PC-3 (cell line): ENCODE data around the gene ABCF3. TPM values are rescaled to one million over a fixed set of nuclear protein-coding genes. Genes with fewer than 3 reads are reported as not detected.

Experiments
- ATAC-seq: fragments of 200-7000 bp; cut with Tn5 transposase; 2 replicates; pipeline ENCODE4 v1.9.1; 2020; ENCODE audit warnings: mild to moderate bottlenecking, moderate library complexity
- BruUV-seq: library from RNA; stranded (reverse); fragments of 400-500 nt; replicated peaks from 2 replicates; lab custom pipeline; 2021; lab: Mats Ljungman, UMichigan
- CTCF ChIA-PET: fragments of 300-600 bp; sonication (Branson Sonifier 250); formaldehyde crosslinking; loops from one replicate; lab custom pipeline; 2022; ENCODE audit warnings: antibody characterized with exemption; lab: Charles Lee
- POLR2A ChIA-PET: fragments of 300-600 bp; sonication (Branson Sonifier 250); formaldehyde crosslinking; loops from one replicate; lab custom pipeline; 2022; ENCODE audit warnings: antibody characterized with exemption; ENCODE audit not compliant: unreplicated experiment; lab: Charles Lee
- DNase-seq: peaks from one replicate; pipeline ENCODE4 v3.0.0-alpha.2; 2015
- H2AFZ ChIP-seq: fragments of 300-600 bp; sonication (generic); 2 replicates; pipeline ENCODE4 v1.6.0; 2016; ENCODE audit warnings: antibody characterized with exemption, low read length
- H3F3A ChIP-seq: fragments of 300-600 bp; sonication (generic); one replicate; pipeline ENCODE4 v1.6.0; 2017; ENCODE audit warnings: antibody characterized with exemption, low read length, control low read depth, mild to moderate bottlenecking; ENCODE audit not compliant: unreplicated experiment
- H3K27ac ChIP-seq: fragments of 300-600 bp; sonication (generic); 2 replicates; pipeline ENCODE4 v1.5.1; 2016; ENCODE audit warnings: mild to moderate bottlenecking, low read length
- H3K27me3 ChIP-seq: fragments of 300-600 bp; sonication (generic); 2 replicates; pipeline ENCODE4 v1.6.1; 2016; ENCODE audit warnings: low read length, mixed read lengths
- H3K36me3 ChIP-seq: fragments of 300-600 bp; sonication (generic); 2 replicates; pipeline ENCODE4 v1.6.1; 2016; ENCODE audit warnings: low read depth, mixed run types, low read length, mixed read lengths
- H3K4me1 ChIP-seq: fragments of 300-600 bp; sonication (generic); 2 replicates; pipeline ENCODE4 v1.5.1; 2016; ENCODE audit warnings: low read length; ENCODE audit not compliant: insufficient read depth
- H3K4me2 ChIP-seq: fragments of 300-600 bp; sonication (generic); 2 replicates; pipeline ENCODE4 v1.6.0; 2016; ENCODE audit warnings: low read length
- H3K4me3 ChIP-seq: fragments of 300-600 bp; sonication (generic); 2 replicates; pipeline ENCODE4 v1.5.1; 2016; ENCODE audit warnings: mild to moderate bottlenecking, low read length, mixed read lengths
- H3K79me2 ChIP-seq: fragments of 300-600 bp; sonication (generic); 2 replicates; pipeline ENCODE4 v1.6.1; 2017; ENCODE audit warnings: low read length, mixed read lengths
- H3K9ac ChIP-seq: fragments of 300-600 bp; sonication (generic); 2 replicates; pipeline ENCODE4 v1.6.0; 2016; ENCODE audit warnings: mild to moderate bottlenecking, low read length
- H3K9me2 ChIP-seq: fragments of 300-600 bp; sonication (generic); replicated peaks from 2 replicates; pipeline ENCODE4 v1.6.1; 2016; ENCODE audit warnings: mixed run types, low read length, mixed read lengths
- H3K9me3 ChIP-seq: fragments of 300-600 bp; sonication (generic); 2 replicates; pipeline ENCODE4 v1.6.1; 2016; ENCODE audit warnings: low read length, mixed read lengths
- H4K20me1 ChIP-seq: fragments of 300-600 bp; sonication (generic); 2 replicates; pipeline ENCODE4 v1.6.1; 2016; ENCODE audit warnings: low read length, mixed read lengths
- EZH2 ChIP-seq: fragments of 300-600 bp; sonication (generic); IDR thresholded peaks from one replicate; pipeline ENCODE4 v1.6.1; 2017; ENCODE audit warnings: antibody characterized with exemption, mild to moderate bottlenecking, low read length; ENCODE audit not compliant: unreplicated experiment
- EZH2phosphoT487 ChIP-seq: fragments of 300-600 bp; sonication (generic); IDR thresholded peaks from 2 replicates; pipeline ENCODE4 v1.6.1; 2018; ENCODE audit warnings: mild to moderate bottlenecking, antibody characterized with exemption, low read length, borderline replicate concordance
- intact Hi-C: fragments of 100-400 bp; cut with micrococcal nuclease; formaldehyde crosslinking; loops from 2 replicates; pipeline ENCODE4 v1.9.0; 2023
- total RNA-seq: library from RNA; depleted of rRNA; stranded (reverse); fragments of >200 nt; gene quantifications from 2 replicates; pipeline ENCODE4 v1.2.3, GENCODE V29; 2014
- TF ChIP-seq, protein P1 (sequence below): fragments of 300-600 bp; sonication (generic); conservative IDR thresholded peaks from 2 replicates; pipeline ENCODE4 v1.5.1; 2017; ENCODE audit warnings: antibody characterized with exemption, low read depth, mild to moderate bottlenecking, low read length

The ABCF3 gene
- total RNA-seq, 1 experiment from 2014 or later, result 85.5 TPM

DNA sequence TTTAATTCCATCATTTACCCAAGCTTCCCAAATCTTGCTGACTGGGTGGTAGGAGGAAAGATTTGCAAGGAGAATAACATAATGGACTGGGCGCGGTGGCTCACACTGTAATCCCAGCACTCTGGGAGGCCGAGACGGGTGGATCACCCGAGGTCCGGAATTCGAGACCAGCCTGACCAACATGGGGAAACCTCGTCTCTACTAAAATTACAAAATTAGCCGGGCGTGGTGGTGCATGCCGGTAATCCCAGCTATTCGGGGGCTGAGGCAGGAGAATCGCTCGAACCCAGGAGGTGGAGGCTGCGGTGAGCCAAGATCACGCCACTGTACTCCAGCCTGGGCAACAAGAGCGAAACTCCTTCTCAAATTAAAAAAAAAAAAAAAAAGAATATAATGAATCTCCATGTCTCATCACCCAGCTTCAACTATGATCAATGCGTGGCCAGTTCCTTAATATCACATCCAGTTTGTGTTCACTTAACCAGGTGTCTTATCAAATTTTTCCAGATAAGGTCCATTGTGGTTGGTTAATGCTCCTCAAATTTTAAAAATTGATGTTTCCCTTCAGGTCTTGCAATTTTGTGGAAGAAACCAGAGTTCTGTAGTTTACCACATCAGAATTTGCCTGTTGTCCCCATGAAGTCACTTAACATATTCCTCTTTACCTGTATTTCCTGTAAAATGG is 1.3 kb upstream of the ABCF3 start:
- Histone ChIP-seq H3K27me3 (no peaks in the 10 kb centered on the region), H3K79me2 (peaks cover 37% of the 10 kb centered on the region), H3F3A (peaks cover 7% of the 10 kb centered on the region), H3K9me3 (no peaks in the 10 kb centered on the region), H2AFZ (no peak overlapping the region), H4K20me1 (peaks cover 14% of the 10 kb centered on the region), H3K4me1 (peaks cover 17% of the 10 kb centered on the region), H3K9ac (peak overlapping the region; percentile 74), H3K4me3 (no peak overlapping the region), H3K9me2 (no peaks in the 10 kb centered on the region), H3K36me3 (peaks cover 68% of the 10 kb centered on the region), H3K27ac (peak overlapping the region; percentile 78), H3K4me2 (peak overlapping the region; percentile 67; the same call in 1 of the 2 replicates)
- no TSS peak for BruUV-seq
- no peak for ATAC-seq
- ChIA-PET CTCF (interaction anchor here (0.6 kb wide), 1 partner anchor 289 kb away, joined by 5 read pairs; no protein-coding TSS in a partner anchor), POLR2A (no interaction called here)
- TF ChIP-seq EZH2phosphoT487, result no peak
- TF ChIP-seq, protein P1, sequence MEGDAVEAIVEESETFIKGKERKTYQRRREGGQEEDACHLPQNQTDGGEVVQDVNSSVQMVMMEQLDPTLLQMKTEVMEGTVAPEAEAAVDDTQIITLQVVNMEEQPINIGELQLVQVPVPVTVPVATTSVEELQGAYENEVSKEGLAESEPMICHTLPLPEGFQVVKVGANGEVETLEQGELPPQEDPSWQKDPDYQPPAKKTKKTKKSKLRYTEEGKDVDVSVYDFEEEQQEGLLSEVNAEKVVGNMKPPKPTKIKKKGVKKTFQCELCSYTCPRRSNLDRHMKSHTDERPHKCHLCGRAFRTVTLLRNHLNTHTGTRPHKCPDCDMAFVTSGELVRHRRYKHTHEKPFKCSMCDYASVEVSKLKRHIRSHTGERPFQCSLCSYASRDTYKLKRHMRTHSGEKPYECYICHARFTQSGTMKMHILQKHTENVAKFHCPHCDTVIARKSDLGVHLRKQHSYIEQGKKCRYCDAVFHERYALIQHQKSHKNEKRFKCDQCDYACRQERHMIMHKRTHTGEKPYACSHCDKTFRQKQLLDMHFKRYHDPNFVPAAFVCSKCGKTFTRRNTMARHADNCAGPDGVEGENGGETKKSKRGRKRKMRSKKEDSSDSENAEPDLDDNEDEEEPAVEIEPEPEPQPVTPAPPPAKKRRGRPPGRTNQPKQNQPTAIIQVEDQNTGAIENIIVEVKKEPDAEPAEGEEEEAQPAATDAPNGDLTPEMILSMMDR, result no peak
- TF ChIP-seq EZH2, result no peak
- DNase-seq, result no peak
- intact Hi-C loops, result loop anchor here (5.0 kb wide), 2 partner anchors 37 to 48 kb away; no protein-coding TSS in a partner anchor

DNA sequence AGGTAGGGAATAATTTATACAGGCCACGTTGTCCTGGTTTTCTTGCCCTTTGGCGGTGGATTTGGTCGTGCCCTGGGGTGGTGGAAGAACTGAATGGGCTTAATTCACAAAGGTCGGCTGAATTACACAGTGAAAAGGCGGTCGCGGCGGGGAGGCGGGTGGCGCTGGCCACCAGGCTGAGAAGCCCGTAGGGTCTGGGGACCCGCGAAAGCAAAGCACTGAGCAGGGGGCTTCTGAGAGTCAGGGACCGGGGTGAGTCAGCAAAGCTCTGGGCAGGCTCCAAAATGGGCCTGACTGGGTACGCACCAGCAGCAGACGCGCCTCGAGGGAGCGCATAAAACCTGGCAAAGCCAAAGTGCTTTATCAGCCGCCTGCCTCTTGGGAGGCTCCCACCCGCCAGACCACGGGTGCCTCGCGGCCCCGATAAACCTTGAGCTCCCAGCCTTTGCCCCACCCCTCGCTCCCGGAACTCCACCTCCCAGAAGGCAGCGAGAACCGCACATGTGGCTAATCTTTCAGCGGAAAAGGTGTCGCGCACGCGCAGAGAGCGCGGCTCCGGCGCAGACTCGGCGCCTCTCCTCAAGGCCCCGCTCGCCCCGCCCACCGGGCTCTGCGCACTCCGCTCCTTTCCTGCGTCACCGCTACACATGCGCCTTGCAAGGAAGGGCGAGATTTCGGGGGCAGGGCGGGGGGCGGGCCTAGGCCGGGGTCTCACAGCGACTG is 377 bp upstream of the ABCF3 start:
- ChIA-PET CTCF (interaction anchor here (0.6 kb wide), 1 partner anchor 290 kb away, joined by 5 read pairs; no protein-coding TSS in a partner anchor), POLR2A (interaction anchor here (0.6 kb wide), 1 partner anchor 37 kb away, joined by 3 read pairs; no protein-coding TSS in a partner anchor)
- Histone ChIP-seq H3K4me1 (peaks cover 17% of the 10 kb centered on the region), H3K4me2 (peak overlapping the region; percentile 93), H2AFZ (peak overlapping the region; percentile 68), H3K79me2 (peaks cover 40% of the 10 kb centered on the region), H4K20me1 (peaks cover 14% of the 10 kb centered on the region), H3K4me3 (peak overlapping the region; percentile 97), H3K36me3 (peaks cover 68% of the 10 kb centered on the region), H3K9me2 (no peaks in the 10 kb centered on the region), H3K9me3 (no peaks in the 10 kb centered on the region), H3K27me3 (no peaks in the 10 kb centered on the region), H3K9ac (peak overlapping the region; percentile 90), H3F3A (peaks cover 7% of the 10 kb centered on the region), H3K27ac (peak overlapping the region; percentile 78)
- TF ChIP-seq EZH2phosphoT487 (no peak), EZH2 (no peak)
- TF ChIP-seq, protein P1, result no peak
- intact Hi-C loops, result loop anchor here (2.0 to 5.0 kb wide), 3 partner anchors 38 to 63 kb away; partner anchors contain the start of genes ALG3 and EEF1AKMT4
- ATAC-seq, result peak; percentile 94
- TSS peak; percentile 93 for BruUV-seq
- peak; percentile 99 for DNase-seq
